ENCODE data around the gene ZCCHC14. TPM values are rescaled to one million over a fixed set of nuclear protein-coding genes. Genes with fewer than 3 reads are reported as not detected.

ZCCHC14 gene
- total RNA-seq, 1 donor from 2014 or later = 28.0 TPM

DNA sequence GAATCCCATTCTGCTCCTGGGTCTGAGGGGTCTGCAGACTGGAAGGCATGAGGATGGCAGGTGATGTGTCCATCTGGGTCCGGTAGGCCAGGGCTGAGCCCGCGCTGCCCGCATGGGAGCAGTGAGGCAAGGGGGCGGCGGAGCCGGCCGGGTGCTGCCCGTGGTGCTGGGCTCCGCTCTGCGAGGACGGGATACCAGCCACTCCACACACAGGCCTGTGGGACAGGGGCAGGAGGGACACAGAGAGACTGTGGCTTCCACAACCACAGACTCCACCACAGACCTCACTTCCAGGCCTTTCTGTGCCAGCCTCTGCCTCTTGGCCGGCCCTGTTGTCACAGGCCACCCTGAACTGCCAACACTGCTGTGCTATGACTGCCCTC, 75.3 kb downstream of the ZCCHC14 start:
- Mint-ChIP-seq H3K4me3 (ENCODE audit: unreplicated experiment) (no peak overlapping the region), H3K36me3 (ENCODE audit: low read depth) (peaks cover 30% of the 10 kb centered on the region), H3K9me3 (ENCODE audit: low read depth) (no peaks in the 10 kb centered on the region), H3K27me3 (ENCODE audit: low read depth) (no peaks in the 10 kb centered on the region), H3K27ac (ENCODE audit: unreplicated experiment) (no peak overlapping the region), H3K4me1 (ENCODE audit: low read depth) (no peaks in the 10 kb centered on the region)
- DNase-seq (ENCODE audit: low spot score) = no peak
- TF ChIP-seq, protein P1, sequence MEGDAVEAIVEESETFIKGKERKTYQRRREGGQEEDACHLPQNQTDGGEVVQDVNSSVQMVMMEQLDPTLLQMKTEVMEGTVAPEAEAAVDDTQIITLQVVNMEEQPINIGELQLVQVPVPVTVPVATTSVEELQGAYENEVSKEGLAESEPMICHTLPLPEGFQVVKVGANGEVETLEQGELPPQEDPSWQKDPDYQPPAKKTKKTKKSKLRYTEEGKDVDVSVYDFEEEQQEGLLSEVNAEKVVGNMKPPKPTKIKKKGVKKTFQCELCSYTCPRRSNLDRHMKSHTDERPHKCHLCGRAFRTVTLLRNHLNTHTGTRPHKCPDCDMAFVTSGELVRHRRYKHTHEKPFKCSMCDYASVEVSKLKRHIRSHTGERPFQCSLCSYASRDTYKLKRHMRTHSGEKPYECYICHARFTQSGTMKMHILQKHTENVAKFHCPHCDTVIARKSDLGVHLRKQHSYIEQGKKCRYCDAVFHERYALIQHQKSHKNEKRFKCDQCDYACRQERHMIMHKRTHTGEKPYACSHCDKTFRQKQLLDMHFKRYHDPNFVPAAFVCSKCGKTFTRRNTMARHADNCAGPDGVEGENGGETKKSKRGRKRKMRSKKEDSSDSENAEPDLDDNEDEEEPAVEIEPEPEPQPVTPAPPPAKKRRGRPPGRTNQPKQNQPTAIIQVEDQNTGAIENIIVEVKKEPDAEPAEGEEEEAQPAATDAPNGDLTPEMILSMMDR (IDR thresholded peaks at IDR 0.05) = no peak

DNA sequence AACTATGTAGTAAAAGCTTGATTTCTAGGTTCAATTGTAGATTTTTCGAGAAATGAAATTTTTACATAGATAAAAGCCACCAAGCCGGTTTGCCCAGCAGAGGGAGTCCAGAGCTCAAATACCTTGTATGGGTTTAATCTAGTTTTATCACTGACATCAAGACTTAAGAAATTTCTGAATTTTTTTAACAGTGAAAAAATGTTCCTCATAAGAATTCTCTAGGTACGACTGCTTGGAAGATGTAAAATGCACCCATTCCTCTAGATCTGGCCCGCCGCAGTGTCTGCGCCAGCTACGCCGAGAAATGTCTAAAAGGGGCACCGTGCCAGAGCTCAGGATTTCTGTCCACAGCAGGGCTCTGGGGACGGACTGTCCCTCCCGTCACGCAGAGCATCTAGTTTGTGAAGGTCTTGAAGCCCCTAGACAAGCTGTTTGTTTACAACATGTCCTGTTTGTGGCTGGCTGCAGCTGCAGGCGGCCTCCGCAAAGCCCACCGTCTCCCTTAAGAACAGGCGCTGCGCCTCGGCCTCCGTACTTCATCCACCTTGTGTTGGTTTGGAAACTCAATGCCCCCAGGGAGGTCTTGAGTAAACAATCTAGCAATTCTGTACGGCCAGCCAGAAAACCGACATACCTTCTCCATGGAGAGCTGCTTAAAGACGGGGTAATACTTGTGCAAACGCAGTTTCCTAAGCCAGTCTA, 75.8 kb downstream of the ZCCHC14 start:
- H3K36me3 Mint-ChIP-seq (ENCODE audit: low read depth) = peaks cover 30% of the 10 kb centered on the region
- no peak overlapping the region for H3K27ac Mint-ChIP-seq (ENCODE audit: unreplicated experiment)
- no peaks in the 10 kb centered on the region for H3K9me3 Mint-ChIP-seq (ENCODE audit: low read depth)
- H3K4me1 Mint-ChIP-seq (ENCODE audit: low read depth) = no peaks in the 10 kb centered on the region
- TF ChIP-seq, protein P1 (IDR thresholded peaks at IDR 0.05) = peak; percentile 91
- no peak overlapping the region for H3K4me3 Mint-ChIP-seq (ENCODE audit: unreplicated experiment)
- peak; percentile 50 for DNase-seq (ENCODE audit: low spot score)
- H3K27me3 Mint-ChIP-seq (ENCODE audit: low read depth) = no peaks in the 10 kb centered on the region

DNA sequence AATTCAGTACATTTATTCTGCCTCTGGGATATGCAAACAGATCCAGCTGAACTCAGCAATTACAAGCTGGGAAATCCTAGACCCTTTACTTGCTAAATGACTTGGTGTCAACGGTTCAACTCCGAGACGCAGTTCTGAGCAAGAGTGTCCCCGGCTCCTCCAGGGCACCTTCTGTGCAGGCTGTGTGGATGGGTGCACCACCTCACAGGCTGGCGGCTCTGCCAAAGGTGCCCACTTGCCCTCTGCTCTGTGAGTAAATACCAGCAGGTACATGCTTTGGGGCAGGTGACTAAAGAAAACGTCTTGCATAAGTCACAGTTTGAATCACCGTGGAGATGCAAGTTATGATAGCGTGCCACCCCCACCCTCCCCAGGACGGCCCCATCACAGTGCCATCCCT, 77.4 kb downstream of the ZCCHC14 start:
- TF ChIP-seq, protein P1 (IDR thresholded peaks at IDR 0.05) = no peak
- Mint-ChIP-seq H3K36me3 (ENCODE audit: low read depth) (peaks cover 34% of the 10 kb centered on the region), H3K27me3 (ENCODE audit: low read depth) (no peaks in the 10 kb centered on the region), H3K4me1 (ENCODE audit: low read depth) (no peaks in the 10 kb centered on the region), H3K27ac (ENCODE audit: unreplicated experiment) (no peak overlapping the region), H3K4me3 (ENCODE audit: unreplicated experiment) (no peak overlapping the region), H3K9me3 (ENCODE audit: low read depth) (no peaks in the 10 kb centered on the region)
- peak; percentile 87 for DNase-seq (ENCODE audit: low spot score)

DNA sequence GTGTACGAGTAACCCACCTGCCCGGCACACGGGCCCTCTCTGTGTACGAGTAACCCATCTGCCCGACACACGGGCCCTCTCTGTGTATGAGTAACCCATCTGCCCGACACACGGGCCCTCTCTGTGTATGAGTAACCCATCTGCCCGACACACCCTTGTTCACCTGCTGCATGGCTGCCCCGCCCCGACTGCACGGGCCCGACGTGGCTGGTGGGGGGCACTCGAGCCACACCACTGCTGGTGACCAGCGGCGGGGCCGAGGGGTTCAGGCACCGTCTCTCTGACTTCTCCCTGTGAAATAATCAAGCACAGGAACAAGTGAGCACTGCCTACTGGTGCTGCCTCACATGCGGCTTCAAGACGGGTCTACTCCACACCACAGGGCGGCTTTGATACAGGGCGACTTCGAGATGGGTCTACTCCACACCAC, 78.6 kb downstream of the ZCCHC14 start:
- Mint-ChIP-seq H3K27ac (ENCODE audit: unreplicated experiment) (no peak overlapping the region), H3K36me3 (ENCODE audit: low read depth) (peaks cover 31% of the 10 kb centered on the region), H3K4me3 (ENCODE audit: unreplicated experiment) (no peak overlapping the region), H3K9me3 (ENCODE audit: low read depth) (no peaks in the 10 kb centered on the region), H3K4me1 (ENCODE audit: low read depth) (no peaks in the 10 kb centered on the region), H3K27me3 (ENCODE audit: low read depth) (no peaks in the 10 kb centered on the region)
- DNase-seq (ENCODE audit: low spot score) = peak; percentile 90
- TF ChIP-seq, protein P1 (IDR thresholded peaks at IDR 0.05) = no peak

DNA sequence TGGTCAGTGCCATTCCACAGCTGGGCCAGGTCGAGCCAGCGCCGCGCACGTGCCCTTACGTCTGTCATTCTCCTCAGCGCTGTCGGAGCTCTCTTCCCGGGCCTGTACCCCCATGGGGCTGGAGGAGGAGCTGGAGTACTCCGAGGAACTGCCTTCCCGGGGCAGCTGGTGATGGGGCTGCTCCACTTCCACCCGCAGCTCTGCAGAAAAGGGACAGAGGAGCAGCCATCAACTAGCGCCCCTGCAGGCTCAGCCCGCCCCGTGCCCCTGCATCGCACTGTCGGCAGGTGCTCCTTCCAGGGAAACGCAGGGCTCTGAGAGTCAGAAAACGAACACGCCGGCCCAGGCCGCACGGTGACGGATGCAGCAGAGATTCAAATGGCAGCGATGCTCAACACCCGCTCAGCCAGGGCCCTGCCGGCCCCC, 79.8 kb downstream of the ZCCHC14 start:
- Mint-ChIP-seq H3K36me3 (ENCODE audit: low read depth) (peaks cover 30% of the 10 kb centered on the region), H3K4me1 (ENCODE audit: low read depth) (peaks cover 4% of the 10 kb centered on the region), H3K27me3 (ENCODE audit: low read depth) (no peaks in the 10 kb centered on the region), H3K27ac (ENCODE audit: unreplicated experiment) (no peak overlapping the region), H3K4me3 (ENCODE audit: unreplicated experiment) (no peak overlapping the region), H3K9me3 (ENCODE audit: low read depth) (no peaks in the 10 kb centered on the region)
- TF ChIP-seq, protein P1 (IDR thresholded peaks at IDR 0.05) = no peak
- peak; percentile 79 for DNase-seq (ENCODE audit: low spot score)
